K562 (cell line): ENCODE results near the gene SH3GL3. TPM values are rescaled to one million over a fixed set of nuclear protein-coding genes. Genes with fewer than 3 reads are reported as not detected.

Source experiments
- C11orf30 ChIP-seq: fragments of 450-650 bp; IDR thresholded peaks from 2 replicates; pipeline ENCODE4 v1.6.1; 2016; ENCODE audit warnings: low read depth, mild to moderate bottlenecking
- CREBBP ChIP-seq: IDR thresholded peaks from one replicate; pipeline ENCODE4 v1.6.1; 2012; ENCODE audit warnings: low read depth, mild to moderate bottlenecking, control low read depth, inconsistent platforms, low read length
- EGR1 ChIP-seq: fragments of 450-650 bp; conservative IDR thresholded peaks from 2 replicates; pipeline ENCODE4 v1.6.1; 2017; ENCODE audit warnings: mild to moderate bottlenecking
- FOXO4 ChIP-seq: fragments of 450-650 bp; formaldehyde crosslinking; IDR thresholded peaks from 2 replicates; pipeline ENCODE4 v1.4.0; 2020; ENCODE audit warnings: mild to moderate bottlenecking, moderate library complexity
- TCFL5 ChIP-seq: fragments of 250-450 bp; sonication (Bioruptor Pico); conservative IDR thresholded peaks from 2 replicates; pipeline ENCODE4 v1.6.1; 2021; ENCODE audit warnings: mild to moderate bottlenecking, moderate library complexity, matching md5 sums
- TSHZ1 ChIP-seq: fragments of 250-450 bp; sonication (Bioruptor Pico); IDR thresholded peaks from 2 replicates; pipeline ENCODE4 v1.4.0; 2020; ENCODE audit warnings: mild to moderate bottlenecking, moderate library complexity
- ZNF12 ChIP-seq: sonication (generic); formaldehyde crosslinking; IDR thresholded peaks from 2 replicates; pipeline ENCODE4 v1.4.0; 2020; ENCODE audit warnings: mild to moderate bottlenecking, missing genetic modification reagents
- polyA plus RNA-seq, 8 experiments: library from polyadenylated mRNA; depleted of rRNA in 4 of 8; stranded (reverse) in 5 of 8; unstranded in 3 of 8; fragments of >200 nt; fragmentation: Nextera tagmentation in 2 of 8; fragmentation: Illumina TruSeq in 1 of 8; extraction: Ambion mirVana in 2 of 8; extraction: Trizol in 1 of 8; gene quantifications; 2 replicates each; pipeline versions ENCODE4 v1.2.1 to v1.2.3, GENCODE V29; 2011 to 2014; ENCODE audit warnings: inconsistent platforms in 1 of 8, missing spikeins in 1 of 8
- total RNA-seq, 7 experiments: library from RNA; depleted of rRNA in 6 of 7; stranded (reverse); fragments of >200 nt in 6 of 7; fragmentation: Illumina TruSeq in 2 of 7; extraction: Trizol in 2 of 7; gene quantifications; 2 replicates each; pipeline versions ENCODE4 v1.2.1 to v1.2.3, GENCODE V29; 2011 to 2021; ENCODE audit warnings: low replicate concordance in 1 of 7
- TF ChIP-seq, protein P1 (sequence below): fragments of 200-600 bp; sonication (generic); IDR thresholded peaks from one replicate; pipeline ENCODE4 v1.6.1; 2012; ENCODE audit warnings: mild to moderate bottlenecking, low read depth, low read length, inconsistent platforms
- TF ChIP-seq, protein P2 (sequence below): fragments of 200-400 bp; formaldehyde crosslinking; IDR thresholded peaks from 2 replicates; pipeline ENCODE4 v1.6.1; 2017; ENCODE audit warnings: mild to moderate bottlenecking, low read depth, low read length, moderate library complexity

The SH3GL3 gene
- total and polyA plus RNA-seq, 9 of the 15 experiments (the other 6 are each of a cell fraction or from before 2014, with no cell fraction given), result 3.9 to 16.0 (median 9.7) TPM

DNA sequence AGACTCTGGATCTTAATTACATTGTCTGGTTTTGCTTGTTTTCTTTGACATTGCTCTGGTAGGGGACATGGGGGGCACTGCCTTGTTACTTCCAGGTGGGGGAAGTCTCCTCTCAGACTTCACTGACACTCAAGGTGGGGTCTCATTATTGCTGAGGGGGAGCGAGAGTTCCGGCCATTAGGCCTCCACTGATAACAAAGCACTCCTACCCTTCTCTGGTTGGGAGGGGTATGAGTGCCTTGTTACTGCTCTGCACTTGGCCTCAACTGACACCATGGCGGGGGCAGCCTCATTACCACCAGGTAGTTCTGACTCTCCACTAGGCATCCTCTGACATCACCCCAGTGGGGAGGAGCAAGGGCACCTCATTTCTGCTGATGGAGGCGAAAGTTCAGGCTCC is 25.7 kb downstream of the SH3GL3 start (continued):
- TF ChIP-seq FOXO4 (CRISPR knock-in tag), result no peak
- TF ChIP-seq C11orf30, result 0 out of 2 replicates have a peak, but pooled peaks have one; percentile 5
- TF ChIP-seq TSHZ1 (CRISPR knock-in tag), result no peak
- peak; percentile 23; the same call in 1 of the 2 replicates for TF ChIP-seq EGR1
- TF ChIP-seq CREBBP, result no peak
- TF ChIP-seq, protein P1, sequence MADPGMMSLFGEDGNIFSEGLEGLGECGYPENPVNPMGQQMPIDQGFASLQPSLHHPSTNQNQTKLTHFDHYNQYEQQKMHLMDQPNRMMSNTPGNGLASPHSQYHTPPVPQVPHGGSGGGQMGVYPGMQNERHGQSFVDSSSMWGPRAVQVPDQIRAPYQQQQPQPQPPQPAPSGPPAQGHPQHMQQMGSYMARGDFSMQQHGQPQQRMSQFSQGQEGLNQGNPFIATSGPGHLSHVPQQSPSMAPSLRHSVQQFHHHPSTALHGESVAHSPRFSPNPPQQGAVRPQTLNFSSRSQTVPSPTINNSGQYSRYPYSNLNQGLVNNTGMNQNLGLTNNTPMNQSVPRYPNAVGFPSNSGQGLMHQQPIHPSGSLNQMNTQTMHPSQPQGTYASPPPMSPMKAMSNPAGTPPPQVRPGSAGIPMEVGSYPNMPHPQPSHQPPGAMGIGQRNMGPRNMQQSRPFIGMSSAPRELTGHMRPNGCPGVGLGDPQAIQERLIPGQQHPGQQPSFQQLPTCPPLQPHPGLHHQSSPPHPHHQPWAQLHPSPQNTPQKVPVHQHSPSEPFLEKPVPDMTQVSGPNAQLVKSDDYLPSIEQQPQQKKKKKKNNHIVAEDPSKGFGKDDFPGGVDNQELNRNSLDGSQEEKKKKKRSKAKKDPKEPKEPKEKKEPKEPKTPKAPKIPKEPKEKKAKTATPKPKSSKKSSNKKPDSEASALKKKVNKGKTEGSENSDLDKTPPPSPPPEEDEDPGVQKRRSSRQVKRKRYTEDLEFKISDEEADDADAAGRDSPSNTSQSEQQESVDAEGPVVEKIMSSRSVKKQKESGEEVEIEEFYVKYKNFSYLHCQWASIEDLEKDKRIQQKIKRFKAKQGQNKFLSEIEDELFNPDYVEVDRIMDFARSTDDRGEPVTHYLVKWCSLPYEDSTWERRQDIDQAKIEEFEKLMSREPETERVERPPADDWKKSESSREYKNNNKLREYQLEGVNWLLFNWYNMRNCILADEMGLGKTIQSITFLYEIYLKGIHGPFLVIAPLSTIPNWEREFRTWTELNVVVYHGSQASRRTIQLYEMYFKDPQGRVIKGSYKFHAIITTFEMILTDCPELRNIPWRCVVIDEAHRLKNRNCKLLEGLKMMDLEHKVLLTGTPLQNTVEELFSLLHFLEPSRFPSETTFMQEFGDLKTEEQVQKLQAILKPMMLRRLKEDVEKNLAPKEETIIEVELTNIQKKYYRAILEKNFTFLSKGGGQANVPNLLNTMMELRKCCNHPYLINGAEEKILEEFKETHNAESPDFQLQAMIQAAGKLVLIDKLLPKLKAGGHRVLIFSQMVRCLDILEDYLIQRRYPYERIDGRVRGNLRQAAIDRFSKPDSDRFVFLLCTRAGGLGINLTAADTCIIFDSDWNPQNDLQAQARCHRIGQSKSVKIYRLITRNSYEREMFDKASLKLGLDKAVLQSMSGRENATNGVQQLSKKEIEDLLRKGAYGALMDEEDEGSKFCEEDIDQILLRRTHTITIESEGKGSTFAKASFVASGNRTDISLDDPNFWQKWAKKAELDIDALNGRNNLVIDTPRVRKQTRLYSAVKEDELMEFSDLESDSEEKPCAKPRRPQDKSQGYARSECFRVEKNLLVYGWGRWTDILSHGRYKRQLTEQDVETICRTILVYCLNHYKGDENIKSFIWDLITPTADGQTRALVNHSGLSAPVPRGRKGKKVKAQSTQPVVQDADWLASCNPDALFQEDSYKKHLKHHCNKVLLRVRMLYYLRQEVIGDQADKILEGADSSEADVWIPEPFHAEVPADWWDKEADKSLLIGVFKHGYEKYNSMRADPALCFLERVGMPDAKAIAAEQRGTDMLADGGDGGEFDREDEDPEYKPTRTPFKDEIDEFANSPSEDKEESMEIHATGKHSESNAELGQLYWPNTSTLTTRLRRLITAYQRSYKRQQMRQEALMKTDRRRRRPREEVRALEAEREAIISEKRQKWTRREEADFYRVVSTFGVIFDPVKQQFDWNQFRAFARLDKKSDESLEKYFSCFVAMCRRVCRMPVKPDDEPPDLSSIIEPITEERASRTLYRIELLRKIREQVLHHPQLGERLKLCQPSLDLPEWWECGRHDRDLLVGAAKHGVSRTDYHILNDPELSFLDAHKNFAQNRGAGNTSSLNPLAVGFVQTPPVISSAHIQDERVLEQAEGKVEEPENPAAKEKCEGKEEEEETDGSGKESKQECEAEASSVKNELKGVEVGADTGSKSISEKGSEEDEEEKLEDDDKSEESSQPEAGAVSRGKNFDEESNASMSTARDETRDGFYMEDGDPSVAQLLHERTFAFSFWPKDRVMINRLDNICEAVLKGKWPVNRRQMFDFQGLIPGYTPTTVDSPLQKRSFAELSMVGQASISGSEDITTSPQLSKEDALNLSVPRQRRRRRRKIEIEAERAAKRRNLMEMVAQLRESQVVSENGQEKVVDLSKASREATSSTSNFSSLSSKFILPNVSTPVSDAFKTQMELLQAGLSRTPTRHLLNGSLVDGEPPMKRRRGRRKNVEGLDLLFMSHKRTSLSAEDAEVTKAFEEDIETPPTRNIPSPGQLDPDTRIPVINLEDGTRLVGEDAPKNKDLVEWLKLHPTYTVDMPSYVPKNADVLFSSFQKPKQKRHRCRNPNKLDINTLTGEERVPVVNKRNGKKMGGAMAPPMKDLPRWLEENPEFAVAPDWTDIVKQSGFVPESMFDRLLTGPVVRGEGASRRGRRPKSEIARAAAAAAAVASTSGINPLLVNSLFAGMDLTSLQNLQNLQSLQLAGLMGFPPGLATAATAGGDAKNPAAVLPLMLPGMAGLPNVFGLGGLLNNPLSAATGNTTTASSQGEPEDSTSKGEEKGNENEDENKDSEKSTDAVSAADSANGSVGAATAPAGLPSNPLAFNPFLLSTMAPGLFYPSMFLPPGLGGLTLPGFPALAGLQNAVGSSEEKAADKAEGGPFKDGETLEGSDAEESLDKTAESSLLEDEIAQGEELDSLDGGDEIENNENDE, result no peak
- TF ChIP-seq TCFL5 (CRISPR knock-in tag), result no peak
- TF ChIP-seq, protein P2, sequence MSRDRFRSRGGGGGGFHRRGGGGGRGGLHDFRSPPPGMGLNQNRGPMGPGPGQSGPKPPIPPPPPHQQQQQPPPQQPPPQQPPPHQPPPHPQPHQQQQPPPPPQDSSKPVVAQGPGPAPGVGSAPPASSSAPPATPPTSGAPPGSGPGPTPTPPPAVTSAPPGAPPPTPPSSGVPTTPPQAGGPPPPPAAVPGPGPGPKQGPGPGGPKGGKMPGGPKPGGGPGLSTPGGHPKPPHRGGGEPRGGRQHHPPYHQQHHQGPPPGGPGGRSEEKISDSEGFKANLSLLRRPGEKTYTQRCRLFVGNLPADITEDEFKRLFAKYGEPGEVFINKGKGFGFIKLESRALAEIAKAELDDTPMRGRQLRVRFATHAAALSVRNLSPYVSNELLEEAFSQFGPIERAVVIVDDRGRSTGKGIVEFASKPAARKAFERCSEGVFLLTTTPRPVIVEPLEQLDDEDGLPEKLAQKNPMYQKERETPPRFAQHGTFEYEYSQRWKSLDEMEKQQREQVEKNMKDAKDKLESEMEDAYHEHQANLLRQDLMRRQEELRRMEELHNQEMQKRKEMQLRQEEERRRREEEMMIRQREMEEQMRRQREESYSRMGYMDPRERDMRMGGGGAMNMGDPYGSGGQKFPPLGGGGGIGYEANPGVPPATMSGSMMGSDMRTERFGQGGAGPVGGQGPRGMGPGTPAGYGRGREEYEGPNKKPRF, result no peak
- TF ChIP-seq ZNF12 (CRISPR knock-in tag), result no peak
